SK-N-SH treated with all-trans-retinoic acid at 6 μM for 48 hours (cell line): ENCODE results near the gene CTU1.
A peak's percentile ranks its signal among the peaks of the same experiment; 100 is the strongest.

Source experiments
- ATAC-seq: fragments of 200-7000 bp; cut with Tn5 transposase; 3 replicates; pipeline ENCODE4 v1.9.1; 2020; ENCODE audit warnings: mild to moderate bottlenecking, moderate library complexity
- ARNTL ChIP-seq: fragments of 450-650 bp; formaldehyde crosslinking; IDR thresholded peaks from 2 replicates; pipeline ENCODE4 v1.5.0; 2020; ENCODE audit warnings: low read depth, mild to moderate bottlenecking, moderate library complexity, borderline replicate concordance
- BACH2 ChIP-seq: fragments of 250-450 bp; sonication (Bioruptor Pico); IDR thresholded peaks from 2 replicates; pipeline ENCODE4 v1.9.0; 2021; ENCODE audit warnings: mild to moderate bottlenecking, borderline replicate concordance
- CSDC2 ChIP-seq: fragments of 250-450 bp; sonication (Bioruptor Pico); IDR thresholded peaks from 2 replicates; pipeline ENCODE4 v1.5.0; 2020; ENCODE audit warnings: mild to moderate bottlenecking, moderate library complexity
- CSRNP3 ChIP-seq: fragments of 250-450 bp; sonication (Bioruptor Pico); IDR thresholded peaks from 2 replicates; pipeline ENCODE4 v1.5.1; 2021; ENCODE audit warnings: mild to moderate bottlenecking, moderate library complexity
- ESRRG ChIP-seq: fragments of 250-450 bp; sonication (Bioruptor Pico); IDR thresholded peaks from 2 replicates; pipeline ENCODE4 v1.6.1; 2021; ENCODE audit warnings: mild to moderate bottlenecking
- GLIS3 ChIP-seq: fragments of 250-450 bp; sonication (Bioruptor Pico); IDR thresholded peaks from 2 replicates; pipeline ENCODE4 v1.5.0; 2020; ENCODE audit warnings: mild to moderate bottlenecking, moderate library complexity
- OSR1 ChIP-seq: fragments of 250-450 bp; sonication (Bioruptor Pico); IDR thresholded peaks from 2 replicates; pipeline ENCODE4 v1.8.0; 2022; ENCODE audit warnings: moderate library complexity, mild to moderate bottlenecking, inconsistent platforms
- PATZ1 ChIP-seq: fragments of 250-450 bp; sonication (Bioruptor Pico); IDR thresholded peaks from 2 replicates; pipeline ENCODE4 v1.8.0; 2020; ENCODE audit warnings: mild to moderate bottlenecking, moderate library complexity, borderline replicate concordance
- POU6F1 ChIP-seq: fragments of 250-450 bp; sonication (Bioruptor Pico); IDR thresholded peaks from 2 replicates; pipeline ENCODE4 v1.8.0; 2021; ENCODE audit warnings: low read depth, mild to moderate bottlenecking, moderate library complexity, borderline replicate concordance
- PPARA ChIP-seq: fragments of 250-450 bp; sonication (Bioruptor Pico); IDR thresholded peaks from 2 replicates; pipeline ENCODE4 v1.5.0; 2020; ENCODE audit warnings: mild to moderate bottlenecking, borderline replicate concordance
- RARB ChIP-seq: fragments of 250-450 bp; sonication (Bioruptor Pico); IDR thresholded peaks from 2 replicates; pipeline ENCODE4 v1.8.0; 2021; ENCODE audit warnings: mild to moderate bottlenecking, moderate library complexity
- SNAI2 ChIP-seq: fragments of 250-450 bp; sonication (Bioruptor Pico); IDR thresholded peaks from 2 replicates; pipeline ENCODE4 v1.5.0; 2020; ENCODE audit warnings: mild to moderate bottlenecking, moderate library complexity
- TCF4 ChIP-seq: fragments of 250-450 bp; sonication (Bioruptor Pico); IDR thresholded peaks from 2 replicates; pipeline ENCODE4 v1.8.0; 2021; ENCODE audit warnings: mild to moderate bottlenecking, moderate library complexity, borderline replicate concordance
- TOX ChIP-seq: fragments of 250-450 bp; sonication (Bioruptor Pico); IDR thresholded peaks from 2 replicates; pipeline ENCODE4 v1.8.0; 2021; ENCODE audit warnings: mild to moderate bottlenecking, moderate library complexity, borderline replicate concordance
- TSHZ2 ChIP-seq: fragments of 250-450 bp; sonication (Bioruptor Pico); IDR thresholded peaks from 2 replicates; pipeline ENCODE4 v1.5.0; 2020; ENCODE audit warnings: mild to moderate bottlenecking, moderate library complexity
- ZC3H10 ChIP-seq: fragments of 250-450 bp; sonication (Bioruptor Pico); IDR thresholded peaks from 2 replicates; pipeline ENCODE4 v1.5.1; 2021; ENCODE audit warnings: mild to moderate bottlenecking, moderate library complexity
- ZFP3 ChIP-seq: fragments of 250-450 bp; sonication (Bioruptor Pico); IDR thresholded peaks from 2 replicates; pipeline ENCODE4 v1.5.0; 2020; ENCODE audit warnings: mild to moderate bottlenecking, moderate library complexity
- ZFP30 ChIP-seq: fragments of 450-650 bp; formaldehyde crosslinking; IDR thresholded peaks from 2 replicates; pipeline ENCODE4 v1.5.0; 2022; ENCODE audit warnings: mild to moderate bottlenecking, moderate library complexity
- ZNF565 ChIP-seq: fragments of 450-650 bp; formaldehyde crosslinking; conservative IDR thresholded peaks from 2 replicates; pipeline ENCODE4 v1.5.0; 2020; ENCODE audit warnings: low read depth, mild to moderate bottlenecking, moderate library complexity
- ZNF70 ChIP-seq: fragments of 450-650 bp; formaldehyde crosslinking; IDR thresholded peaks from 2 replicates; pipeline ENCODE4 v1.5.0; 2020; ENCODE audit warnings: mild to moderate bottlenecking, moderate library complexity
- ZNF8 ChIP-seq: fragments of 450-650 bp; formaldehyde crosslinking; IDR thresholded peaks from 2 replicates; pipeline ENCODE4 v1.5.0; 2020; ENCODE audit warnings: mild to moderate bottlenecking, moderate library complexity
- TF ChIP-seq, protein P1 (sequence below): fragments of 250-450 bp; sonication (Bioruptor Pico); IDR thresholded peaks from 2 replicates; pipeline ENCODE4 v1.5.1; 2020; ENCODE audit warnings: low read depth, mild to moderate bottlenecking, moderate library complexity

The CTU1 gene

DNA sequence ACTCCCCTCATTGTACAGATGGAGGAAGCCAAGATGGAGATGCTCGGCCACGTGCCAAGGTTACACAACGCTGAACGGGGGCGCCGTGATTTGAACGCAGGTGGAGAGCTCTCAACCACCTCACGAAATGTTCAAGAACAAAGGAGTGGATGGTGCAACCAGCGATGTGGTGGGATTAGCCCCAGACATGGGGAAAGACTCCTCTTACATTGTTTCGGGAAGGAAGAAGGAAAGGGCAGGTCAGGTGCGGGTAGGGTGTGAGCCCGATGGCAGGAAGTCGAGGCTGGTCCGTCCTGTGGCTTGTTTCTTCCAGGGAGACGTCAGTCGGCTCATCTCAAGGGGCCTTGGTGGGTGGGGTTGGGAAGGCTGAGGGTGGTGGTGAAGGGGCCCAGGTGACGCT lies 18.4 kb downstream of the CTU1 start:
- ATAC-seq, result no peak
- TF ChIP-seq ZNF70 (CRISPR knock-in tag) (no peak), OSR1 (CRISPR knock-in tag) (no peak), BACH2 (CRISPR knock-in tag) (no peak), TOX (CRISPR knock-in tag) (no peak), GLIS3 (CRISPR knock-in tag) (no peak), ZFP3 (CRISPR knock-in tag) (no peak), TCF4 (CRISPR knock-in tag) (no peak), ZNF565 (CRISPR knock-in tag) (no peak), ARNTL (no peak), CSDC2 (no peak)
- TF ChIP-seq, protein P1, sequence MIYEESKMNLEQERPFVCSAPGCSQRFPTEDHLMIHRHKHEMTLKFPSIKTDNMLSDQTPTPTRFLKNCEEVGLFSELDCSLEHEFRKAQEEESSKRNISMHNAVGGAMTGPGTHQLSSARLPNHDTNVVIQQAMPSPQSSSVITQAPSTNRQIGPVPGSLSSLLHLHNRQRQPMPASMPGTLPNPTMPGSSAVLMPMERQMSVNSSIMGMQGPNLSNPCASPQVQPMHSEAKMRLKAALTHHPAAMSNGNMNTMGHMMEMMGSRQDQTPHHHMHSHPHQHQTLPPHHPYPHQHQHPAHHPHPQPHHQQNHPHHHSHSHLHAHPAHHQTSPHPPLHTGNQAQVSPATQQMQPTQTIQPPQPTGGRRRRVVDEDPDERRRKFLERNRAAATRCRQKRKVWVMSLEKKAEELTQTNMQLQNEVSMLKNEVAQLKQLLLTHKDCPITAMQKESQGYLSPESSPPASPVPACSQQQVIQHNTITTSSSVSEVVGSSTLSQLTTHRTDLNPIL (CRISPR knock-in tag), result no peak

DNA sequence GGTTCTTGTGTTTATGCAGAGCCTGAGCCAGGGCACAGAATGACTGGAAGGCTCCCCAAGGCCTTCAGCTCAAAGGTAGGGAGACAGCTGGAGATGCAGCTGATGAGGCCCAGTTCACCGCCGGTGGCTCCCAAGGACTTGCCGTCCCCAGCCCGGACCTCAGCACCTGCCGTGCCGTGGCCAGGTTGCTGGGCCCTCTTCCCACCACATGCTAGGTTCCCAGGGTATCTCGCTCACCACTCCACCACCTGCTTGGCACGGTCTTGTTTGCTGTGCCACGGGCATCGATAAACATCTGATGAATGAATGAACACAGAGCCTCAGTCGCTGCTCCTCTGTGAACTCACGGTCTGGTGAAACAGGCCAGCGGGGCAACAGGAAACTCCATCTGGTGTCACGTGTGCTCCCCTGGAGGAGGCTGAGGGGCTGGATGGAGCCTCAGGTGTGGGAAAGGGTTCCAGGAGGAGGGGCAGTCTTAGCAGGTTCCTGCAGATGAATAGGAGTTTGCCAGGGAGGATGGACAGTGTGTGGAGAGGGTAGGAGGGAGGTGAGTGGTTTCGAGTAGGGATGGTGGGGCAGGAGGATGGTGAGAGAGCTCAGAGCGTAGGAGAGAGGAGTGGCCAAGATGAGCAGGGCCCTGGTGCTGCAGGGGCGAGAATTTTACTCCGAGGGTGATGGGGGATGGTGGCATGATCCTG lies 21.9 kb downstream of the CTU1 start:
- TF ChIP-seq ZFP3 (CRISPR knock-in tag) (peak; percentile 87), TCF4 (CRISPR knock-in tag) (no peak)
- no peak for ATAC-seq

- ATAC-seq, result no peak
- no peak for TF ChIP-seq RARB (CRISPR knock-in tag)
- TF ChIP-seq TSHZ2 (CRISPR knock-in tag), result no peak
- no peak for TF ChIP-seq BACH2 (CRISPR knock-in tag)
- no peak for TF ChIP-seq ZFP30 (CRISPR knock-in tag)
- no peak for TF ChIP-seq POU6F1 (CRISPR knock-in tag)
- TF ChIP-seq ZC3H10, result no peak
- no peak for TF ChIP-seq ZNF8 (CRISPR knock-in tag)
- TF ChIP-seq, protein P1 (CRISPR knock-in tag), result no peak
- TF ChIP-seq PATZ1 (CRISPR knock-in tag), result no peak
- TF ChIP-seq PPARA, result no peak
- no peak for TF ChIP-seq SNAI2 (CRISPR knock-in tag)
- no peak for TF ChIP-seq ESRRG (CRISPR knock-in tag)
- TF ChIP-seq CSRNP3 (CRISPR knock-in tag), result no peak
- no peak for TF ChIP-seq ARNTL
- TF ChIP-seq CSDC2, result no peak
Measured at GRCh38 chr19:51084505-51084904, 23.7 kb downstream of the CTU1 start.
